SJSA1 (cell line): ENCODE data around the gene CD2. TPM values are rescaled to one million over a fixed set of nuclear protein-coding genes. Genes with fewer than 3 reads are reported as not detected.

ENCODE experiments used
- DNase-seq, 2 experiments: peaks; one replicate each; pipeline ENCODE4 v3.0.0-alpha.2; 2015 to 2020; ENCODE audit warnings: low spot score in 2 of 2, low read depth in 1 of 2
- H3K27ac ChIP-seq: fragments of 250-450 bp; sonication (Bioruptor Pico); 2 replicates; pipeline ENCODE4 v1.5.1; 2020; ENCODE audit warnings: mild to moderate bottlenecking, moderate library complexity
- H3K27me3 ChIP-seq: fragments of 250-450 bp; sonication (Bioruptor Pico); replicated peaks from 2 replicates; pipeline ENCODE4 v1.5.1; 2020; ENCODE audit warnings: mild to moderate bottlenecking, moderate library complexity
- H3K36me3 ChIP-seq: fragments of 250-450 bp; sonication (Bioruptor Pico); 2 replicates; pipeline ENCODE4 v1.5.1; 2020; ENCODE audit warnings: mild to moderate bottlenecking
- H3K4me1 ChIP-seq: fragments of 250-450 bp; sonication (Bioruptor Pico); replicated peaks from 2 replicates; pipeline ENCODE4 v1.6.1; 2021; ENCODE audit warnings: mild to moderate bottlenecking
- H3K4me3 ChIP-seq: fragments of 250-450 bp; sonication (Bioruptor Pico); 2 replicates; pipeline ENCODE4 v1.5.1; 2020; ENCODE audit warnings: mild to moderate bottlenecking
- H3K9me3 ChIP-seq: fragments of 250-450 bp; sonication (Bioruptor Pico); replicated peaks from 2 replicates; pipeline ENCODE4 v1.5.1; 2020; ENCODE audit warnings: mild to moderate bottlenecking
- total RNA-seq: library from RNA; depleted of rRNA; stranded (reverse); fragments of >200 nt; shearing (Covaris generic); gene quantifications from 2 replicates; pipeline ENCODE4 v1.2.3, GENCODE V29; 2014

CD2 gene
- total RNA-seq, 1 experiment from 2014 or later = not detected

DNA sequence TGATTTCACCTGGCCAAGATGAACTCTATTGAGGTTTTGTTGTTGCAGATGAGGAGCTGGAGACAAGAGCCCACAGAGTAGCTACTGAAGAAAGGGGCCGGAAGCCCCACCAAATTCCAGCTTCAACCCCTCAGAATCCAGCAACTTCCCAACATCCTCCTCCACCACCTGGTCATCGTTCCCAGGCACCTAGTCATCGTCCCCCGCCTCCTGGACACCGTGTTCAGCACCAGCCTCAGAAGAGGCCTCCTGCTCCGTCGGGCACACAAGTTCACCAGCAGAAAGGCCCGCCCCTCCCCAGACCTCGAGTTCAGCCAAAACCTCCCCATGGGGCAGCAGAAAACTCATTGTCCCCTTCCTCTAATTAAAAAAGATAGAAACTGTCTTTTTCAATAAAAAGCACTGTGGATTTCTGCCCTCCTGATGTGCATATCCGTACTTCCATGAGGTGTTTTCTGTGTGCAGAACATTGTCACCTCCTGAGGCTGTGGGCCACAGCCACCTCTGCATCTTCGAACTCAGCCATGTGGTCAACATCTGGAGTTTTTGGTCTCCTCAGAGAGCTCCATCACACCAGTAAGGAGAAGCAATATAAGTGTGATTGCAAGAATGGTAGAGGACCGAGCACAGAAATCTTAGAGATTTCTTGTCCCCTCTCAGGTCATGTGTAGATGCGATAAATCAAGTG, 14.3 kb downstream of the CD2 start:
- no peak overlapping the region for H3K27ac ChIP-seq
- H3K4me1 ChIP-seq = no peaks in the 10 kb centered on the region
- H3K36me3 ChIP-seq = no peaks in the 10 kb centered on the region
- H3K4me3 ChIP-seq = no peak overlapping the region
- DNase-seq = no peak
- H3K9me3 ChIP-seq = no peaks in the 10 kb centered on the region
- H3K27me3 ChIP-seq = no peaks in the 10 kb centered on the region

DNA sequence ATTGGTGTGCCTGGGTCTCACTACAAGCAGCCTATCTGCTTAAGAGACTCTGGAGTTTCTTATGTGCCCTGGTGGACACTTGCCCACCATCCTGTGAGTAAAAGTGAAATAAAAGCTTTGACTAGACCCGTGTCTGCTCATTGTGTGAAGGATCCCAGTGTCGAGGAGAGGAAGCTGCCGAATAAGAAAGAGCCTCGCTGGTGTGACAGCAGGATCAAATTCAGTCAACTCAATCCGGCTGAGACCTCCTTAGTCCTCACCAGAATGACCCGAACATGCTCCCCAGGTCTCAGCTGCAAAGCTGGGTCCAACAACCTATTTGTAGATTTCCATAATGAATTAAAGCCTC, 14.8 kb downstream of the CD2 start:
- Histone ChIP-seq H3K9me3 (no peaks in the 10 kb centered on the region), H3K27ac (no peak overlapping the region)

DNA sequence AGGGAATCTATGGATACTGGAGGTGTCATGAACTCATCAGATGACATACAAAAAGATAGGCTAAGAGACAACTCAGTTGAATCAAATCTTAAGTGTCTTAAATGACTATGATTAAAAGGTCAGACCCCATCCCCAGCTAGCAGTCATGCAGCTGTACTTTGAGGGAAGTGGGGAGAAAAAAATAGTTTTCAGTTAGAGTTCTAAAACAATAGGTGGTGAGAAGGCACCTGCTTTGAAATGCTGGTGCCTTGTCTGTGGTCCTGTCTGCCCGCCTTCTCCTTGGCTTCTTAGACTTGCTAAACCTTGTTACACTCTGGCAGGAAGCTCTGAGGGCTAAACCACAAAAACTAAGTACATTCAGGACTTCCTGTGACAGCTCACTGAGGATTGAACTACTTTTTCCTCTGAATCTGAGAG, 15.3 kb downstream of the CD2 start:
- DNase-seq = no peak
- no peaks in the 10 kb centered on the region for H3K36me3 ChIP-seq
- H3K4me1 ChIP-seq = no peaks in the 10 kb centered on the region

More for the DNA sequence above, 14.8 kb downstream of the CD2 start:
- no peaks in the 10 kb centered on the region for H3K27me3 ChIP-seq
- H3K4me3 ChIP-seq = no peak overlapping the region
- H3K36me3 ChIP-seq = no peaks in the 10 kb centered on the region
- no peak for DNase-seq
- no peaks in the 10 kb centered on the region for H3K4me1 ChIP-seq

DNA sequence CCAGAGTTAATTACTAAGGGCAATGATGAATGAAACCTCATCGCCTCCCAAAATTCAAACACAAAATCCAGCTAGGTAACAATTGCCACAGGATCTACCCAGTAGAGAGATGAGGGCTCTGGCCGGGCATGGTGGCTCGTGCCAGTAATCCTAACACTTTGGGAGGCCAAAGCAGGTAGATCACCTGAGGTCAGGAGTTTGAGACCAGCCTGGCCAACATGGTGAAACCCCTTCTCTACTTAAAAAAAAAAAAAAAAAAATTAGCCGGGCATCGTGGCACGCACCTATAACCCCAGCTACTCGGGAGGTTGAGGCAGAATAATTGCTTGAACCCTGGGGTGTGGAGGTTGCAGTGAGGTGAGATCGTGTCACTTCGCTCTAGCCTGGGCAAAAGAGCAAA, 15.8 kb downstream of the CD2 start:
- no peak overlapping the region for H3K27ac ChIP-seq
- no peaks in the 10 kb centered on the region for H3K4me1 ChIP-seq
- H3K4me3 ChIP-seq = no peak overlapping the region
- no peaks in the 10 kb centered on the region for H3K36me3 ChIP-seq
- H3K27me3 ChIP-seq = no peaks in the 10 kb centered on the region
- no peaks in the 10 kb centered on the region for H3K9me3 ChIP-seq
- DNase-seq = no peak

More for the DNA sequence above, 15.3 kb downstream of the CD2 start:
- Histone ChIP-seq H3K27me3 (no peaks in the 10 kb centered on the region), H3K27ac (no peak overlapping the region), H3K4me3 (no peak overlapping the region), H3K9me3 (no peaks in the 10 kb centered on the region)

DNA sequence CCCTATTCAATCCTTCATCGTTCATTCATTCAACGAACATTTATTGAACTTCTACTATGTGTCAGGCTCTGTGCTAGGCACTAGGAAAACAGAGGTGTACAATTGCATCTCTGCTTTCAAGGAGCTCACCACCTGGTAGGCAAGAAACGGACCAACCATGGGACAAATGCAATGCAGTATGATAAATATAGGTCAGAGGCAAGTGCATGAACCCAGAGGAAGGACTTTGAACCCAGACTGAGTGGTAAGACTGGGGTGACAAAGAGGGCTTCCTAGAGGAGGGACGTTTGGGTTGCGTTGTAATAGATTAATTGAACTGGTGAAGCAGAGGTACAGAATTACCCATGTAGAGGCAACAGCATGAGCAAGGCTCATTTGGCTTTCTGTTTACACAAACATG, 16.4 kb downstream of the CD2 start:
- Histone ChIP-seq H3K4me3 (no peak overlapping the region), H3K27ac (no peak overlapping the region), H3K27me3 (no peaks in the 10 kb centered on the region), H3K36me3 (no peaks in the 10 kb centered on the region), H3K9me3 (no peaks in the 10 kb centered on the region), H3K4me1 (no peaks in the 10 kb centered on the region)
- no peak for DNase-seq

DNA sequence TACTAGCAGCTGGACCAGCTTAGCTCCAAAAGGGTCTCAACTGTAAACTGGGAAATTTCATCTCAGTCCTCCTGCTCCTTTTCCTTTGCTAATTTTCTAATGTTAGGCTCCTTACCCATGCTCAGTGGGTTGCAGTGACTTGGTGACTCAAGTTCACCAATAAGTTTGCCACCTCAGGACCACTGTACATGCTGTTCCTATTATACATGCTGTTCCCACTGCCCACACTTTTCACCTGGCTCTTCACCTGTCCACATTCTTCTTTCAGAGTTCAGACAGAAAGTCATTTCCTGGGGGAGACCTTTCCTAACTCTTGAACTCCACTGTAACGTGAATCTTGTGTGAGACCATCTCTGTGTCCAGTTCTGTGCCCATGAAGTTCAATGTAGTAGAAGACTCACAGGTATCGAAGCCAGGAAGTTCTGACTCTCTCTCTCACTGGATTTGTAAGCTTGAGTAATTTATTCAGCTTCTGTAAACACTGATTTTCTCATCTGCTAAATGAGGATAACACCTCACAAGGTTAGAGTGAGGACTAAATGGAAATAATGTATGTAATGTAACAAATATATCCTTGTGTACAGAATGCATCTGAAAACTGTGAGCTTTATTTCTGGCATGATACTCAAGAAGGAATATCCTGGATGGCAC, 17.9 kb downstream of the CD2 start:
- Histone ChIP-seq H3K9me3 (no peaks in the 10 kb centered on the region), H3K4me1 (no peaks in the 10 kb centered on the region), H3K36me3 (no peaks in the 10 kb centered on the region), H3K27me3 (no peaks in the 10 kb centered on the region), H3K27ac (no peak overlapping the region), H3K4me3 (no peak overlapping the region)
- DNase-seq = no peak

- H3K4me3 ChIP-seq = no peak overlapping the region
- H3K27ac ChIP-seq = no peak overlapping the region
- no peaks in the 10 kb centered on the region for H3K36me3 ChIP-seq
- H3K4me1 ChIP-seq = no peaks in the 10 kb centered on the region
- no peaks in the 10 kb centered on the region for H3K27me3 ChIP-seq
- H3K9me3 ChIP-seq = no peaks in the 10 kb centered on the region
- no peak for DNase-seq
Observed at GRCh38 chr1:116772648-116773045, 18.4 kb downstream of the CD2 start.

GRCh38 chr1:116775116-116775752, 21.0 kb downstream of the CD2 start:
- Histone ChIP-seq H3K4me1 (no peaks in the 10 kb centered on the region), H3K27me3 (no peaks in the 10 kb centered on the region), H3K9me3 (no peaks in the 10 kb centered on the region), H3K36me3 (no peaks in the 10 kb centered on the region), H3K27ac (no peak overlapping the region), H3K4me3 (no peak overlapping the region)
- DNase-seq = no peak

DNA sequence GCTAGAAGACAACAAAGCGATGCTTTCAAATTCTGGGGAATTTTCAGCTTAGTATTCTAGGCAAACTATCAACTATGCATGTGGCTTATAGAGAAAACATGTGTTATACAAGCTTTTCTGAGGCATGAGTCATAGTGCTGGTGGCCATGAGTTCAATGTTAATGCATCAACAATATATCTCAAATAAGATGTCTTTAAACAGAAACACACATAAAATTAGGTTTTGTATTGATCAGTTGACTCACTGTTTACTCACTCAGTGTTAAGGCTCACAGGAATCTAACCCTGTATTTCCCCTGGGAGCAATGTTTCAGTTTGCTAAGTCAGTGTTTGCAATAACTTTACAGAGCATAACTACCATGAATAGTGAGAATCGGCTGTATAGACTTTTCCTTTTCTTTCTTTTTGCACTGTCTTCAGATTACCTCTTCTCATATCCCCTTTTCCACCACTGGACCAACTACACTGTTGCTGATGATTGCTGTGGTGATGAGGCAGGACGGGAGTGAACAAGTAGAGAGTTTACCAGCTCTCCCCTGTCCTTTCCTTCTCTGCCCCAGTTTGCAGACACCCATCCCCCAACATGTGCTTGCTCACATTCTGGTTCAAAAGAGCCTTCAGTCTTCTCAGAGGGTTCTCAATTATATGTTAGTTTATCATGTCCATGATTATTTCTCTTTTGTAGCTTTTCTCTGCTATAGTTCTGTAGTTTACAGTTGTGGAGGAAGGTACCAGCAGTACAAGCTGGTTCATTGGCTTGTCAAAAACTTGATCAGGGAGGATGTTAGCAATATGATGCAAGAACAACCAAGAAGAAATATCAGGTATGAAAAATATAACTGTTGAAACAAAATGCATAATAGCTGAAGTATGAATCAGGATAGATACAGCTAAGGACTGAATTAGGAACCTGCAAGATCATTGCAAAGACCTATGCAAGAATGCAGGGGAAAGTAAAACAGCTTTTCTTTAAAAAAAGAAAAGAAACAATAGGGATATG, 23.9 kb downstream of the CD2 start:
- no peak for DNase-seq
- Histone ChIP-seq H3K27ac (no peak overlapping the region), H3K4me1 (no peaks in the 10 kb centered on the region), H3K27me3 (no peaks in the 10 kb centered on the region), H3K4me3 (no peak overlapping the region), H3K36me3 (no peaks in the 10 kb centered on the region), H3K9me3 (no peaks in the 10 kb centered on the region)

GRCh38 chr1:116781034-116781433, 26.8 kb downstream of the CD2 start:
- DNase-seq = no peak
- no peaks in the 10 kb centered on the region for H3K9me3 ChIP-seq
- no peaks in the 10 kb centered on the region for H3K36me3 ChIP-seq
- H3K27ac ChIP-seq = no peak overlapping the region
- no peaks in the 10 kb centered on the region for H3K27me3 ChIP-seq
- H3K4me3 ChIP-seq = no peak overlapping the region
- H3K4me1 ChIP-seq = no peaks in the 10 kb centered on the region

DNA sequence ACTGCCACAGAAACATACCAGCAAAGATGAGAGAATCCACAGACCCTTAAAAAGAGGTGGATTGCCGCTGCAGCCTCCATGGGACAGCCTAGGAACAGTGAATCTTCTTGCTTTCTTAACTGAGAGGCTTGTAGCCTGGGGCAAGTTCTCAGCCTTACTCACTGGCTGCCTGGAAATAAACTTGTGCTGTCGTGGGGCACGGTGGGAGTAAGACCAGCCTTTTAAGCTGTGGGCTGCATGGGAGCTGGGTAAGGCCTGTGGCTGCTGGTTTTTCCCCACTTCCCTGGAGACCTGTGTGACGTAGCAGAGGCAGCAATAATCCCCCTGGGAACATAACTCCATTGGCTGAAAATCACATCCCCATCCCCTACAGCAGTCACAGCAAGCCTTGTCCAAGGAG, 30.8 kb downstream of the CD2 start:
- H3K27me3 ChIP-seq = no peaks in the 10 kb centered on the region
- H3K27ac ChIP-seq = no peak overlapping the region
- no peaks in the 10 kb centered on the region for H3K36me3 ChIP-seq
- no peak overlapping the region for H3K4me3 ChIP-seq
- no peaks in the 10 kb centered on the region for H3K9me3 ChIP-seq
- DNase-seq = no peak
- H3K4me1 ChIP-seq = no peaks in the 10 kb centered on the region

- no peaks in the 10 kb centered on the region for H3K4me1 ChIP-seq
- H3K9me3 ChIP-seq = no peaks in the 10 kb centered on the region
- no peak overlapping the region for H3K4me3 ChIP-seq
- no peaks in the 10 kb centered on the region for H3K36me3 ChIP-seq
- no peaks in the 10 kb centered on the region for H3K27me3 ChIP-seq
- H3K27ac ChIP-seq = no peak overlapping the region
- no peak for DNase-seq
Observed at GRCh38 chr1:116786049-116786448, 31.8 kb downstream of the CD2 start.

DNA sequence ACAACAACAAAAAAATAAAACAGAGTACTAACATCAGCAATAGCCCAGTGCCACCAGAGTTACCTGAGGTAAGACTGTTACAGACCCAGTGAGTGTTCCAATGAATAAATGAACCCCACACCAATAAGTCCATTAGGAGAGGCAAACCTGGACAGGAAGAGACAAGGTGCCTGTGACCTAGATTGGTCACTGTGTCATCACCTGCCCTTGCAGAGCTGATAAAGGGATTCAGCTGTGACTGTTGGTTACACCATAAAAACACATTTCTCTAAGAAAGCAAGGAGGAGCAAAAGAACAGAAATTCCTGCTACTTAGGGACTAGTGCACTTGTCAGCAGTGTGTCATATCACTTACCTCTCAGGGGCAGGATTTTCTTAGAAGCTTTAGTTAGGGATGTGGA, 37.5 kb downstream of the CD2 start:
- H3K9me3 ChIP-seq = no peaks in the 10 kb centered on the region
- H3K27ac ChIP-seq = no peak overlapping the region
- H3K4me1 ChIP-seq = no peaks in the 10 kb centered on the region
- H3K4me3 ChIP-seq = no peak overlapping the region
- no peak for DNase-seq
- H3K27me3 ChIP-seq = no peaks in the 10 kb centered on the region
- no peaks in the 10 kb centered on the region for H3K36me3 ChIP-seq
